Subcutaneous adipose tissue (tissue), 4 donors: Measurements from ENCODE around the gene NAV3. TPM values are rescaled to one million over a fixed set of nuclear protein-coding genes. Genes with fewer than 3 reads are reported as not detected.

Source experiments
- CTCF ChIP-seq: fragments of 450-650 bp; IDR thresholded peaks from one replicate; pipeline ENCODE4 v1.5.1; 2016; ENCODE audit warnings: low read depth, mild to moderate bottlenecking, control low read depth, antibody characterized with exemption, moderate library complexity
- total RNA-seq, 4 donors: library from RNA; depleted of rRNA; stranded (reverse); fragments of >200 nt; gene quantifications; one replicate each; pipeline ENCODE4 v1.1.0, GENCODE V29; 2016

NAV3 gene
- total RNA-seq, 4 donors from 2014 or later, result 9.3 to 36.6 (median 20.6) TPM

DNA sequence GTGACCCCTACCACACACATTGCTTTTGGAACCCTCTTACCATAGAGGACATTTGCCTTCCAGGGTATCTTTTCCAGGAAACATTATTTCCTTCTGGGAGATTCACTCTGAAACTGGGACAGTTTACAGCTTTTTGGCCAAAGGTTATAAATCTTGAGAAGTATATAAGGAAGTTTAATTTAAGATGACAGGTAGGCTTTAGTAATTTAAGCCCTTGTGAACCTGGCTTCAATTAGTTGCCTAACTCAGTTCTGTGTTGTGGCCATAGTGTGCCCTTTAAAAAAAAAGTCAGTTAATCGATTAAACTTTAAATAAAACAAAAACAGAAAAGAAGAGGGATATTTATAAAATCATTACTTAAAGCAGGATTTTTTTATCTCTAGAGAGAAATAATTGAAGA lies 142.9 kb downstream of the NAV3 start:
- no peak for TF ChIP-seq CTCF

- TF ChIP-seq CTCF, result no peak
Measured at GRCh38 chr12:77974645-77975044, 144.0 kb downstream of the NAV3 start.

- no peak for TF ChIP-seq CTCF
Measured at GRCh38 chr12:77979597-77980250, 149.0 kb downstream of the NAV3 start.

DNA sequence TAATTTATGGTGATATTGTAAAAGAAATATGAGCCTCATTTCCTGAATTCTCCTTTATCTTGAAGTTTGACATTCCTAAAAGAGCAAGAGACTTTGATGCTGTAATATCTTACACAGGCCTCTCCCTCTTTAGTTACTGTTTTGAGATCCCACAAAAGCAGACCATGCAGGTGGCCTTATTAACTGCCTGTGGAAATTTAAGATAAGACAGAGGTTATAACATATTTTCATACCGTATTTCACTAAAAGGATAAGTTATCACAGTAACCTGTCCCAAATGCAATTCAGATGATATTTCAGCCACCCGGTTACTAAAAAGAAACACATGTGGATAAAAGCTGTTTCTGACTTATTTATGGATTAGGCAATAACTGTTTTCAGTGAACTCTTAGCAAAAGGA lies 150.1 kb downstream of the NAV3 start:
- no peak for TF ChIP-seq CTCF

GRCh38 chr12:77983859-77984258 lies 153.2 kb downstream of the NAV3 start:
- TF ChIP-seq CTCF, result no peak

DNA sequence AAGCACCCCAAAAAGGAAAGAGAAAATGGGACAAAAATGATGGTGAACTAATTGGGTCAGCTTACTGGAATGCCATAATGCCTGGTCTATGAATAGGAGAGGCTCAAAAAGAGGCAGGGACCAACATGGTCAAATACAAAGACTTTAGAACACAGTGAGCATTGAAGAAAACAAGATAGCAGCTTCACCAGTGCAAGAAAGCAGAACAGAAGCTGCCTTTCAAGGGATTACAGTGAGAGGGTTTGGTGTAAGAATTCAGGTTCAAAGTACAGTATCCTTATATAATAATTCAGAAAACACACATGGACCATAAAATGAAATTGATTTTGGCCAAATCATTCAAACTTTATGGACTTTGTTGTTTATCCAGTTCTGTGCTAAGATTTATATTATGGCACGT lies 162.1 kb downstream of the NAV3 start:
- TF ChIP-seq CTCF, result no peak

DNA sequence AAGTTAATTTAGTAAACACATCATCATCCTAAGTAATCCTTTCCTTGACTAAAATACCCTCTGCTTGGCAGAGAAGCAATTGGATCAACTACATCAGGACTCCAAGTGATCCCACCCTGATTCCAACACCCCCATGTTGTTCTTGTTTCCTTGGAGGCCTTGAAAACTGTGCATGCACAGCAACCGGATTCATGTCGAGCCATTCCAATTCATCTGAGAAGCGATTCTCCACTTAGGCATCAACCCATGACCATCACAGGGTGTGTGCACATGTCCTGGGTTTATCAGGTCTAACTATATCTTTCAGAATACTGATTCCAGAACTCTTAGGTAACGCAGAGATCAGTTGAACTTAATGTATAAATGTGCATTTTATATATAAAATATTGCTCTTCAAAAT lies 163.0 kb downstream of the NAV3 start:
- TF ChIP-seq CTCF, result no peak
